Right hindlimb (tissue), 1 donor: ENCODE results near the gene TMEM231.
"Not testable (repeated sequence)": the region's sequence is repeated elsewhere in the genome, so short reads cannot be mapped to it uniquely, and the experiment has no call there.

Experiments
- DNase-seq: peaks from one replicate; pipeline ENCODE4 v3.0.0-alpha.2; 2018

Gene TMEM231

DNA sequence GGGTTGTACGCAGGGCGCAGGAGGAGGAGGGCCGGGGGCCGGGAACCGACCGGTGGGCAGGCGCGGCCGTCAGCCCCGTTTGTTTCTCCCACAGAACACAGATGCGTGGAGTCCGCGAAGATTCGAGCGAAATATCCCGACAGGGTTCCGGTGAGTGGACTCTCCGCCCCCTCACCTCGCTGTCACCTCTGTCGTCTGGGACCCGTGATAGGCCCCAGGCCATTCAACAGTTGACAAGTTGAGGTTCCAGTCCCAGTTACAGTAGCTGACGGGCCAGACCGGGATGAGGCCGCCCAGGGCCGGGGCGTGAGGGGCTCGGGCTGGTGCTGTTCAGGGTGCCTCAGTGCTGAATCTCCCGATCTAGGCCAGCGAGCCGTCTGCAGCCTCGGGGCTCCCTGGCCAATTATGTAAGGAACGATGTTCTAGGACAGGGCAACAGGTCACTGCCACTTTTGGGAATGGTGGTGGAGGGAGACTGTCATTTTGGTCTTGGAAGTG lies 10.8 kb upstream of the TMEM231 start:
- DNase-seq, result peak; percentile 40

DNA sequence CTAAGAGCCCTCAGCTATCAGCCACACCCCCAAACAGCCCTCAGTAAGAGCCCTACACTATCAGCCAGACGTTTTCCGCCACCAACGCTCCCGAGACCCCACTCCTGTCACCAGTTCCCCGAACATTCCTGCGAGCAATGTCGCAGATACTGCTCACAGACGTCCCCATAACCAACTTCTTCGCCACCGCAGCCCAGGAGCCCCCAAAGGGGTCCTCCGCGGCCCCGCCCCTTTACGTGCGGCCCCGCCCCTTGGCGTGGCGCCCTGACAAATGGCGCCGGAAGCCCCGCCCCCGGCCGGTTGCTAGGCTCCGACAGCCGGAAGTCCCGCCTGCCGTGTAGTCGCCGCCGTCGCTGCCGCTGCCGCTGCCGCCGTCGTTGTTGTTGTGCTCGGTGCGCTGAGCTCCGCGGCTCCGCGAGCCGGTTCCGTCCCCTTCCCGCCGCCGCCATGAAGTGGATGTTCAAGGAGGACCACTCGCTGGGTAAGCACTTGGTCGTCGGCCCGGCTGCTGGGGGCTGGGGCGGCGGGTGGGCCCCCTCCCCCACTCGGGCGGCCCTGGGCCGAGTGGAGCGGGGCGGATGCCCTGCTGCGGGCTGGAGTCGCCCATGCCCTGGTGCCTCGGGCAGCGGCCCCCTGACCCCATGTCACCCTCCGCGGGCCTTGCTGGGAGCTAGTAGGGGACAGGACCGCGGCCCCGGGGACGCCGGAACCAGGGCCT lies 10.1 kb upstream of the TMEM231 start, which contains the start of gene GABARAPL2:
Gene GABARAPL2 (plus strand): TSS at position 340 of the 718 bp plus-strand sequence. CDS start 108 bp downstream, at position 448.
- peak; percentile 90 for DNase-seq

GRCh38 chr16:75565640-75566039 lies 9.6 kb upstream of the TMEM231 start:
- DNase-seq, result no peak

DNA sequence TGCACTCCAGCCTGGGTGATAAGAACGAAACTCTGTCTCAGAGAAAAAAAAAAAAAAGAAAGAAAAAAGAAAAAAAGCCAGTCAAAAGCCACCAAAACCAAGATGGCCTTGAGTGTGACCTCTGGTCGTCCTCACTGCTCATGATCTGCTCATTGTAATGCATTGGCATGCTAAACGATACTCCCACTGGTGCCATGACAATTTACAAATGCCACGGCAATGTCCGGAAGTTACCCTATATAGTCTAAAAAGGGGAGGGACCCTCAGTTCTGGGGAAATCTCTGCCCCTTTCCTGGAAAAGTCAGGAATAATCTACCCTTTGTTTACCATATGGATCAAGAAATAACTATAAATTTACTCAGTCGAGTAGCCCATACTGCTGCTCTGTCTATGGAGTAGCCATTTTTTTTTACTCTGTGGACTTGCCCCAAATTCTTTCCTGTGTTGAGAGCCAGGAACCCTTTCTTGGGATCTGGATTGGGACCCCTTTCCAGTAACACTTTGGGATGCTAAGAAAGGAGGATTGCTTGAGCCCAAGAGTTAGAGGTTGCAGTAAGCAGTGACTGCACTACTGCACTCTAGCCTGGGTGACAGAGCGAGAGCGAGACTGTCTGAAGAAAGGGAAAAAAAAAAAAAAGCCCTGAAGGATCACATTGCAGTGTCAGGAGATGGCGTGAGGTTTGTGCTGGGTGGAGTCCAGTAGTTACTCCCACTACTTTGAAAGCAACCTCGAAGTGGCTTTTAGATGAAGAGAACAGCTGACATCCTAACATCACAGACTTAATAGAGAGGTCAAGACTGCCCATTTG lies 3.7 kb upstream of the TMEM231 start:
- peak; percentile 62 for DNase-seq

DNA sequence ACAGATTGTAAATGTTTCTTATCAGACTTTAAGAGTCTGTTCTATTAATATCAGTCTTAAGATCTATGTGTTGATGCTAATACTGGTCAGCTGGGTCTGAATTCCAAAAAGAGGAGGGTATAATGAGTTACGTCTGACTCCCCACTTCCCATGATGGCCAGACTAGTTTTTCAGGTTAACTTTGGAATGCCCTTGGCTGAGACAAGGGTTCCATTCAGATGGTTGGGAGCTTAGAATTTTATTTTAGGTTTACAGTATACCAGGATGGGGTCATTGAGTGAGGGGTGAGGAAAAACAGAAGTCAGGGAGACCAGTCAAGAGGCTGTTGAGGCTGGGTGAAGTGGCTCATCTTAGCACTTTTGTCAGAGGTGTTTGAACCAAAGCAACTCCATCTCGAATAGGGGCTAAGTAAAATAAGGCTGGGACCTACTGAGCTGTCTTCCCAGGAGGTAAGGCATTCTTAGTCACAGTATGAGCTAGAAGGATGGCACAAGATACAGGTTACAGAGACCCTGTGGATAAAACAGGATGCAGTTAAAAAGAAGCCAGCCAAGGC lies 2.9 kb upstream of the TMEM231 start:
- no peak for DNase-seq

GRCh38 chr16:75556431-75556950 lies 439 bp upstream of the TMEM231 start:
- no peak for DNase-seq

- peak; percentile 92 for DNase-seq
These were observed 792 bp downstream of the TMEM231 start for GRCh38 chr16:75555213-75555706.

DNA sequence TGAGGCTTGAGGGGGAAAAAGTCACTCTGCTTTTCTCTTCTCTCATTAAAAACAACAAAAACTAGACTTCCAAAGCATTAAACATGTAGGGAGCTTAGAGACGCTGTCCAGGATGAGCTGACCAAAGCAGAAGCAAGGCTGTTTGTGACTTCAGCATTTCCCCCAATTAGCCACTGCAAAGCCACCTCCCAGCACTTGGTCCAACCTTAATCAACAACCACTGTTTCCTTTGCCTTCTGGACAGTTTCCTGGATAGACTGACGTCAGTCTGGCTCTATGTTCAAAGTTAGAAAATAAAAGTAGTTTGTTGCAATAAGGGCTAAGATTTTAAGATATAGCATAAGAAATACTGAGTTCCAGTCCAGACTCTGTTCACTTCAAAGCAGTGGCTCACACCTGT lies 3.1 kb downstream of the TMEM231 start:
- no peak for DNase-seq

- DNase-seq, result no peak
These were observed 5.8 kb downstream of the TMEM231 start for GRCh38 chr16:75550211-75550662.

DNA sequence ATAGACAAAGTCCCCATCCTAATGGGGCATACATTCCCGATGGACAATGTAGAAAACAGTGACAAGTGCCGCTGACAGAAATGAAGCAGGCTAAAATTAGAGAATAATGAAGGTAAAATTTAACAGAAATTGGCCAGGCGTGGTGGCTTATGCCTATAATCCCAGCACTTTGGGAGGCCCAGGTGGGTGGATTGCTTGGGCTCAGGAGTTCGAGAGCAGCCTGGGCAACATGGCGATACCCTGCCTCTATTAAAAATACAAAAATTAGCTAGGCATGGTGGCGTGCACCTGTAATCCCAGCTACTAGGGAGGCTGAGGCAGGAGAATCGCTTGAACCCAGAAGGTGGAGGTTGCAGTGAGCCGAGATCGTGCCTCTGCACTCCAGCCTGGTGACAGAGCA lies 7.6 kb downstream of the TMEM231 start:
- DNase-seq, result not testable (repeated sequence)

- no peak for DNase-seq
These were observed 9.8 kb downstream of the TMEM231 start for GRCh38 chr16:75546293-75546692.

GRCh38 chr16:75545879-75546278 lies 10.2 kb downstream of the TMEM231 start:
- not testable (repeated sequence) for DNase-seq

- DNase-seq, result not testable (repeated sequence)
These were observed 13.6 kb downstream of the TMEM231 start for GRCh38 chr16:75542462-75542861.

- DNase-seq, result no peak
These were observed 14.8 kb downstream of the TMEM231 start for GRCh38 chr16:75541236-75541635.

DNA sequence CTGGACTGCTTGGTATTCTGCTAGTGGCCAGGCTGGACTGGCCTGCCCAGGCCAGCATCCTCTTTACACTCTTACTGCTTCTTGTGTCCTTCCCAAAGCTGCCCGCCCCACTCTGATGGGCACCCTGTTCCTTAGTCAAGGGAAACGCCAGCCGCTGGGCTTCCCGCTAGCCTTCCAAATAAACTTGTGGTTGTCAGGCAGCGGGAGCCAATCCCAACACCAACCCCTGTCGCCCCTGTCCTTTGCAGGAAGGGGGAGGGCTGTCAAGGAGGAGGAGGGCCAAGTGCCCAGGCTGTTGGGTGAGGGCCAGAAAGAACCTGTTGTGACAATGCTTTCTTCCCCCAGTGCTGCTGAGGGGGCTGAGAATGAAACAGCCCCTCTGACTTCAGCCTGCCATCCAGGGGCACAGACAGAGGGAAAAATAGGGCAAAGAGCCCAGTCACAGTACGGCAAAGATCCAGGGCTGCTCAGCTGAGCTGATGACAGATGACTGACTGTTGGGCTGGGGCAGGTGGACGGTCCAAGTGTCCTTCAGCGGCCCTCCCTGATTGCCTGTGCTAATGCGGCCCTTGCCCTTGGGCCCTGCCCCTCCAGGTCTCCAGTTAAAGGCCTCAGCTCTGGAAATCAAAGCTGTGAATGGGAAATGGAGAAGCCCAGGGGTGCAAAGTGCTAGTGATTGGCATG lies 17.0 kb downstream of the TMEM231 start:
- not testable (repeated sequence) for DNase-seq

- DNase-seq, result no peak
These were observed 18.3 kb downstream of the TMEM231 start for GRCh38 chr16:75537776-75538175.

DNA sequence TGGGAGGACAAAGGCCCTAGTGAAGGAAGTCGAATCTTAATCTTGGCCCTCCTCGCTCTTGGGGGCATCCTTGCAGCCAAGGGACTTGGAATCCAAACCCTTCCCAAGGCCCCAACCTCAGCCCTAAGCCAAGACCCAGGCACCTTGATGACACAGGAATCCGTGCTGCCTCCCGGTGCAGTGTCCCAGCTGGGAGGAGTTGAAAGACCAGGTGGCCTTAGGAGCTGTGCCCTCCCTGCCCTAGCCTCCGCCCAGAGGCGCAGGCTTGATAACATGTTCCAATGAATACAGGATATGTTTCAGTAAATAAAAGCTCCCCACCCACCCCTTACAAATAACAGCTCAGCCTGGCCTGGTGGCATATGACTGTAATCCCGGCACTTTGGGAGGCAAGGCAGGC lies 20.2 kb downstream of the TMEM231 start, which contains the start of gene CHST5:
Gene CHST5 (minus strand): TSS at position 208 of the 400 bp plus-strand sequence. CDS start 5,724 bp downstream, outside the sequence.
- DNase-seq, result no peak

DNA sequence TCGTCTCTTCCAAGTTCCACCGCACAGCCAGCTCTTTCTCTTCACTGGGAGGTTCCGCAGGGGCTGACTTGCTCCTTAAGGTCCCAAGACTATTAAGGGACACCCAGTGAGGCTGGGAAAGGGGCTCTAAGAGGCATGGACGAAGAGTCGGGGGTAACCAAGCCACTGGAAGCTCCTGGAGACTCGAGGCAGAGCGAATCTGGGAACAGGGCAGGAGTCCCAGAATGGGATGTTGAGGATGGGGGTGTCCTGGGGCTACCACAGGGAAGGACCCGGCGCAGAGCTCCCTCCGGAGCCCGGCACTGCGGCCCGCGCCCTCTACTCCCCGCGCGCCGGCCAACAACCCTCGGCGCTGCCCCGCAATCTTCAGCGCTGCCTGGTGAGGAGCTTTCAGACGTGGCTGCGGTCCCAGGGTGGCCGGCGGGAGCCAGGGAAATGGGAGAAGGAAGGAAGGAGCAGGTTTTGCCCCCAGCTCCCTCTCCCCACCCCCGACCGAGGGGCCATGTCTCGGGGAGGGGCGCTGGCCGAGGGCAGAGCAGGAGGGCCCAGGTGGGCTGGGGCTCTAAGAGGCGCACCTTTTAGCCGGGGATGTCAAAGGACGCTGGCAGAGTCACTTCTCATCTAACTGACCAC lies 20.7 kb downstream of the TMEM231 start:
- DNase-seq, result no peak

DNA sequence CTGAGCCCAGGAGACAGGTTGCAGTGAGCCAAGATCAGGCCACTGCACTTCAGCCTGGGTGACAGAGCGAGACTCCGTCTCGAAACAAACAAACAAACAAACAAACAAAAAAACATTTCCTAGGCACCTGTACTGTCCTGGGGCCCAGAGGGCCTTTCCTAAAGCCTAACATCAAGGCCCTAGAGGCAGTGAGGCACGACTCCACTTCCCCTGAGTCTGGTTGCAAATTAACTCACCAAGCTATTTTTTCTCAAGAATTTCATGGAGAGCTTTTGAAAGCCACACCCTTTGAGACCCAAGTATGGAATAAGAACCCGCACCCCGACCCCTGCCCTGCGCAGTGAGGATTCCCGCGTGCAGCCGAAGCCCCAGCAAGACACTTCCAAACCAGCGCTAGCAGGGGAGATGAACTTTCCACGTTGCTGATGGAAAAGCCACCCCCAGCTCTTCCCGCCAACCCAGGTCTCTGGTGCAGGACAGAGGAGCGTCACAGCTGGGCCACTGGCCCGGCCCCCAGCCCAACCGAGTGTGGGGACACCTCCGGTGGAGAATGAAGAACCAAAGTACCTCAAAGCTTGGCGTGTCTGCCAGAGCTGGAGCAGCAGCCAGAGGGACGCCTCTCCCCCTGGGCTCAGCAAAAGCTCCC lies 21.4 kb downstream of the TMEM231 start:
- no peak for DNase-seq

DNA sequence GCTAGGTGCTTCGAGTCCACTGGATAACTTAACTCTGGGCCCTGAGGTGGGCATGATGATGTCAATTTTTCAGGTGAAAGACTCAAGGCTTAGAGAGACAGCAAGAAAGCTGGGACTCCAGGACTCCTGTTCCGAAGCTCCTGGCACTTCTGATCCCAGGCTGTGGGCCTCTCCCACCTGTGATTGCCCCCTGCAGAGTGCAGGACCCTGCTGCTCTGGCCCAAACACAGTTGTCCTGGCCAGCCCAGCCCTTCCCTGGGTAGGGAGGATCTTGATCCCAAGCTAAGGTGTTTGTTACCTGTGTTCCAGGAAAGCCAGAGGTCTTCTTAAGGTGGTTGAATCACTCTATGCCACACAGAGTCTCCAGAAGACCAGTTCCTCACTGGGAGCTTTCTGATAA lies 23.3 kb downstream of the TMEM231 start:
- DNase-seq, result no peak

DNA sequence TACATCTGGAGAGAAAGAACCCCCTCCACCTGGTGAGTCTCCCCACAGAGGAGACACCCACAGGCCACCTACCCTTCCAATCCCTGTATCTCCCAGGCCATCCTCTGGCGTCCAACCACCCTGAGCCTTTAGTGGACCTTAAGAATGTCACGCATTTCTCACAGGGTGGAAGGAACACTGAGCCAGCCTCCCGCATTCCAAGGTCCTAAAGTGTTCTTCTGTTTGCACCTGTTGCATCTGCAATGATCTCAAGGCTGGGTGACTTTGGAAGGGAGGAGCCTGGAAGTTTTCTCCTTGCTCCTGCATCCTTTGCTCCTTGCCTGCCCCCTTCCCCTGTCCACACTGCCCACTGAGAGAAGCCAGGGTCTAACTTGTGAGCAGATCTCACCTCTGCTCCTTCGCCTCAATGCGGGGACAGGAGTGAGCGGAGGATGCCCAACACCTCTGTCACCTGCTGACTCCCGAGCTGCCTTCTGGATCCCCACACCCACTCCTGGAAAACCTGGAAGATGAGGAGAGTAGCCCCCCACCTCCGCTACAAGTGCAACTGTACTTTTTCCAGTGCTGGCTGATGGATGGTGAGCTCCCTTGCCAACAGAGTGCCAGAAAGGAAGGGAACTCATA lies 23.8 kb downstream of the TMEM231 start:
- DNase-seq, result no peak
